ENCODE results near the gene AIMP1.
A peak's percentile ranks its signal among the peaks of the same experiment; 100 is the strongest.

Gene AIMP1

GRCh38 chr4:106315968-106316772, at the start of gene AIMP1, which contains the start of gene TBCK:
AIMP1 (plus strand) TSS chr4:106316550; CDS start chr4:106325010, 8,460 bp downstream.
TBCK (minus strand) TSS chr4:106316209; CDS start chr4:106308960, 7,249 bp downstream.
- DNase-seq, result peak; percentile 82 to 89

GRCh38 chr4:106268786-106269185, 47.6 kb upstream of the AIMP1 start:
- DNase-seq, result no peak

- DNase-seq, result no peak
Measured at GRCh38 chr4:106269711-106270110, 46.6 kb upstream of the AIMP1 start.

- no peak for DNase-seq
Measured at GRCh38 chr4:106270736-106271135, 45.6 kb upstream of the AIMP1 start.

- no peak for DNase-seq
Measured at GRCh38 chr4:106273831-106274230, 42.5 kb upstream of the AIMP1 start.

GRCh38 chr4:106277140-106277675, 39.1 kb upstream of the AIMP1 start:
- no peak for DNase-seq

- no peak for DNase-seq
Measured at GRCh38 chr4:106284227-106284626, 32.1 kb upstream of the AIMP1 start.

GRCh38 chr4:106286611-106287010, 29.7 kb upstream of the AIMP1 start:
- no peak for DNase-seq

- DNase-seq, result no peak
Measured at GRCh38 chr4:106287353-106287969, 28.9 kb upstream of the AIMP1 start.

GRCh38 chr4:106289737-106290136, 26.6 kb upstream of the AIMP1 start:
- DNase-seq, result no peak

- no peak for DNase-seq
Measured at GRCh38 chr4:106291678-106292077, 24.7 kb upstream of the AIMP1 start.

GRCh38 chr4:106294062-106294461, 22.3 kb upstream of the AIMP1 start:
- DNase-seq, result no peak

- DNase-seq, result no peak
Measured at GRCh38 chr4:106297245-106298035, 18.9 kb upstream of the AIMP1 start.

GRCh38 chr4:106299977-106300376, 16.4 kb upstream of the AIMP1 start:
- DNase-seq, result no peak

- DNase-seq, result no peak
Measured at GRCh38 chr4:106301393-106302061, 14.8 kb upstream of the AIMP1 start.

GRCh38 chr4:106302062-106302438, 14.3 kb upstream of the AIMP1 start:
- DNase-seq, result no peak

GRCh38 chr4:106303548-106304281, 12.6 kb upstream of the AIMP1 start:
- DNase-seq, result no peak

GRCh38 chr4:106304632-106305031, 11.7 kb upstream of the AIMP1 start:
- no peak for DNase-seq

- DNase-seq, result no peak
Measured at GRCh38 chr4:106305435-106306055, 10.8 kb upstream of the AIMP1 start.

GRCh38 chr4:106306561-106306960, 9.8 kb upstream of the AIMP1 start:
- no peak for DNase-seq

- DNase-seq, result no peak
Measured at GRCh38 chr4:106312377-106312776, 4.0 kb upstream of the AIMP1 start.
